ES-I3 (cell line): ENCODE measurements around the gene ZFP36L1.
"Not testable (repeated sequence)": the region's sequence is repeated elsewhere in the genome, so short reads cannot be mapped to it uniquely, and the experiment has no call there.

Source experiments
- H3K36me3 ChIP-seq: 2 replicates; pipeline ENCODE4 v1.6.1; 2013; ENCODE audit warnings: mild to moderate bottlenecking, low read length, control low read depth, moderate library complexity; ENCODE audit not compliant: insufficient read depth
- H3K4me1 ChIP-seq: 2 replicates; pipeline ENCODE4 v1.6.1; 2013; ENCODE audit warnings: mild to moderate bottlenecking, control low read depth, low read length; ENCODE audit not compliant: insufficient read depth
- H3K9ac ChIP-seq: 2 replicates; pipeline ENCODE4 v1.6.1; 2013; ENCODE audit warnings: low read depth, mild to moderate bottlenecking, low read length, moderate library complexity
- H3K9me3 ChIP-seq: 2 replicates; pipeline ENCODE4 v1.6.1; 2013; ENCODE audit warnings: mild to moderate bottlenecking, low read length, moderate library complexity; ENCODE audit not compliant: control insufficient read depth, insufficient read depth

ZFP36L1 gene

GRCh38 chr14:68777644-68778043, 15.2 kb downstream of the ZFP36L1 start:
- Histone ChIP-seq H3K9ac (no peak overlapping the region), H3K36me3 (no peaks in the 10 kb centered on the region), H3K9me3 (no peaks in the 10 kb centered on the region), H3K4me1 (peaks cover 14% of the 10 kb centered on the region; the same call in 1 of the 2 replicates)

DNA sequence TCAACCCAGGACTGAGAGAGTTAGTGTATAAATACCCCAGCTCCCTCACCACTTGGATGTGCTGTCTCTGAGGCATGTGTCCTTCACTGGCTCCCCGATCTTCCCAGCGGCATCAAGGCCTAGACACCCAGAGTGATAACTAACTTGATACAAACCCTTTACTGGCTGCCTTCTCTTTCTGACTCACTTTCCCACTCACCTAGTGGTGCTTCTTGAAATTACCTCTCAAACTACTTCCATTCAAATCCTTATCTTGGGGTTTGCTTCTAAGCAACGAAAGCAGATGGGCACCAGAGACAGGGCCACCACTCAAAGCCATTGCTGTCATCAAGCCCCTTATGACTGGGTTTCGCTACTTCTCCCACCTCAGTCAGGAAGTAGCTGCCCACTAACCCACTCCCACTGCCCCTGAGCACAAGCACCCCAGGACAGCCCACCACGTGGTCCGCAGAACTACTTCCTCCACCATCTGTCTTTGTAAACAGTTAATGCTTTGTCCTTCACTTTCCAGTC, 17.2 kb downstream of the ZFP36L1 start:
- H3K4me1 ChIP-seq = peaks cover 8% of the 10 kb centered on the region; the same call in 1 of the 2 replicates
- no peak overlapping the region for H3K9ac ChIP-seq

GRCh38 chr14:68774771-68775613, 17.9 kb downstream of the ZFP36L1 start:
- H3K36me3 ChIP-seq = no peaks in the 10 kb centered on the region
- no peaks in the 10 kb centered on the region for H3K9me3 ChIP-seq
- H3K9ac ChIP-seq = no peak overlapping the region
- peaks cover 3% of the 10 kb centered on the region; the same call in 1 of the 2 replicates for H3K4me1 ChIP-seq

More for the DNA sequence above, 17.2 kb downstream of the ZFP36L1 start:
- H3K9me3 ChIP-seq = no peaks in the 10 kb centered on the region
- H3K36me3 ChIP-seq = no peaks in the 10 kb centered on the region

DNA sequence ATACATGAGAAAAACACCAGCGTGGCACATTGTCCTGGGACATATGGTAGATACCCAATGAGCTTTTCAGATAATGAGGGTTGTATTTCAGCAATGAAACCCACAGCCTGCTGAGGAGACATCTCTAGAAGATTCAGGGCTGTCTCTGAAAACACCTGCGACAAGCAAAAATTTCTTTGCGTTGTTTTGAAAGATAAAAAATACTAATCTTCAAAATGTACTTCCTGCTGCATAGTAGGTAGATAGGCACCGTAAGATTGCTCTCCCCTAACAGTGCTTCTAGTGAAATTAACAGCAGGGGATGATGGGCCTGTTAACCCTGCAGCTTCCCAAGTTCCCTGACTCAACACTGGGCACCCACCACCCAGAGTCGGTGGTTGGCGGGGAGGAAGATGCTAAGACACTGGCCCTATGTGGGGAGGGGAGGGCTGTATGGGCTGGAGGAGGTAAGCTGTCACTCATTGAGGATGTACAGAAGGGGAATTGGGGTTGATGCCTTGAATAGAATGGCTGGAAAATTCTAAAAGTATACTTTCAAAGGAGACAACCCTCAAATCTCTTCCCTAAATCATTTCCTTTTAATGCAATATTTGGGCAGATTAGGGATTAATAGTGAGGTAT, 20.0 kb downstream of the ZFP36L1 start:
- Histone ChIP-seq H3K9ac (no peak overlapping the region), H3K4me1 (no peaks in the 10 kb centered on the region; the same call in 1 of the 2 replicates), H3K36me3 (no peaks in the 10 kb centered on the region), H3K9me3 (no peaks in the 10 kb centered on the region)

- Histone ChIP-seq H3K9ac (no peak overlapping the region), H3K4me1 (no peaks in the 10 kb centered on the region; the same call in 1 of the 2 replicates), H3K36me3 (no peaks in the 10 kb centered on the region)
These were observed 21.2 kb downstream of the ZFP36L1 start for GRCh38 chr14:68771631-68772030.

GRCh38 chr14:68770553-68771286, 22.1 kb downstream of the ZFP36L1 start:
- no peak overlapping the region for H3K9ac ChIP-seq
- no peaks in the 10 kb centered on the region for H3K9me3 ChIP-seq
- no peaks in the 10 kb centered on the region; the same call in 1 of the 2 replicates for H3K4me1 ChIP-seq
- H3K36me3 ChIP-seq = no peaks in the 10 kb centered on the region

More at GRCh38 chr14:68771631-68772030, 21.2 kb downstream of the ZFP36L1 start:
- H3K9me3 ChIP-seq = no peaks in the 10 kb centered on the region

DNA sequence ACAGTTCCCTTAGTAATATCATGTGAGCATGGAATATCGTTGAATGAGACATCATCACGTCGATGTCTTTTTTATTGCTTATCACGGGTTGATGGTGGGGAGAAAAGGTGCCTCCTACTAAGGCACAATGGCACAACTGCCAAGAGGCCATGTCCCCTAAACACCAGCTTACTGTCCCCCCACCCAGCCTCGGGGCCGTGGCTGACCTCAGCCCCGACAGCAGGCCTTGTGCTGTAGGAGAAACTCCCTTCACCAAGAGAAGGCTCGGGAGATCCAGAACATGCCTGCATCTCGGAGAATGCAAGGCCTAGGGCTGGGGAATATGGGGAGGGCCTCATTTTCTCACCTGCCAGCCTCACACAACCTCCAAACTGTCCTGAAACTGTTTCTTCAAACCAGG, 22.8 kb downstream of the ZFP36L1 start:
- Histone ChIP-seq H3K4me1 (no peaks in the 10 kb centered on the region; the same call in 1 of the 2 replicates), H3K9ac (no peak overlapping the region), H3K9me3 (no peaks in the 10 kb centered on the region), H3K36me3 (no peaks in the 10 kb centered on the region)

DNA sequence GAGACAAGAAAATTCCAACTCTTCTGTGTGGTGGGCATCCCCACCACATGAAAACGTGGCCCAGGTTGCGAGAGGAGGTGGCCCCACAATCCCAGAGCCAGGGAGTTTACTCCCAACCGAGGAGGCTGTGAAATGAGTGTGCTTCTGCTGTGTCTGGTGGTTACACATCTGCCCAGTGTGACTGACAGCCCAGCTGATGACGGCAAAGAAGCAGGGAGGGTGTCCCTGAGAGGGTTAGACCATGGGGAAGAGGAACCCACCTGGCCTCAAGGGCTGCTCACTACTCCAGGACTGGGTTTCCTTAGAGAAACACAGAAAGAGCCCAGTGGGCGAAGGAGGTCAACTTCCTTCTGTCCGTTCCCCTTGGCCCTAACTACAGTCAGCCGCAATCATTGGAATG, 24.6 kb downstream of the ZFP36L1 start:
- Histone ChIP-seq H3K4me1 (peaks cover 2% of the 10 kb centered on the region; the same call in 1 of the 2 replicates), H3K9ac (no peak overlapping the region), H3K9me3 (no peaks in the 10 kb centered on the region), H3K36me3 (no peaks in the 10 kb centered on the region)

DNA sequence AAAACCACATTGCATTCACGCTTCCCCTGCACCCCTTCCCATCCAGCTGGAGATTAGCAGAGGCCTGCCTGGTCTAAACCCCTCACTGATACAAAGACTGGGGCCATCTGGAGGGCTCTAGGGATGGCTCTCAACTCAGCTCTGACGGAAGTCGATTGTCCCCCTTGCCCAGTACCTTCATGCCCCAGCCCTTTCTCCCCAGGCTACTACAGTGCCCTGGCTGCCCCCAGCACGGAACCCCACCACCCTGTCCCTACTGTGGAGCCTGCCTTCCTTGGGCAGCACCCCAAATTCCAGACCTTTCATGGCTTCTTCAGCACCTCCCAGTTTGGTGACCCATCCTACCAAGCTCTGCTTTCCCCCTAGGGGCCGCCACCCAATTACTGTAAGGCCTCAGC, 25.6 kb downstream of the ZFP36L1 start:
- Histone ChIP-seq H3K9ac (no peak overlapping the region), H3K4me1 (peaks cover 10% of the 10 kb centered on the region; the same call in 1 of the 2 replicates), H3K9me3 (no peaks in the 10 kb centered on the region), H3K36me3 (no peaks in the 10 kb centered on the region)

DNA sequence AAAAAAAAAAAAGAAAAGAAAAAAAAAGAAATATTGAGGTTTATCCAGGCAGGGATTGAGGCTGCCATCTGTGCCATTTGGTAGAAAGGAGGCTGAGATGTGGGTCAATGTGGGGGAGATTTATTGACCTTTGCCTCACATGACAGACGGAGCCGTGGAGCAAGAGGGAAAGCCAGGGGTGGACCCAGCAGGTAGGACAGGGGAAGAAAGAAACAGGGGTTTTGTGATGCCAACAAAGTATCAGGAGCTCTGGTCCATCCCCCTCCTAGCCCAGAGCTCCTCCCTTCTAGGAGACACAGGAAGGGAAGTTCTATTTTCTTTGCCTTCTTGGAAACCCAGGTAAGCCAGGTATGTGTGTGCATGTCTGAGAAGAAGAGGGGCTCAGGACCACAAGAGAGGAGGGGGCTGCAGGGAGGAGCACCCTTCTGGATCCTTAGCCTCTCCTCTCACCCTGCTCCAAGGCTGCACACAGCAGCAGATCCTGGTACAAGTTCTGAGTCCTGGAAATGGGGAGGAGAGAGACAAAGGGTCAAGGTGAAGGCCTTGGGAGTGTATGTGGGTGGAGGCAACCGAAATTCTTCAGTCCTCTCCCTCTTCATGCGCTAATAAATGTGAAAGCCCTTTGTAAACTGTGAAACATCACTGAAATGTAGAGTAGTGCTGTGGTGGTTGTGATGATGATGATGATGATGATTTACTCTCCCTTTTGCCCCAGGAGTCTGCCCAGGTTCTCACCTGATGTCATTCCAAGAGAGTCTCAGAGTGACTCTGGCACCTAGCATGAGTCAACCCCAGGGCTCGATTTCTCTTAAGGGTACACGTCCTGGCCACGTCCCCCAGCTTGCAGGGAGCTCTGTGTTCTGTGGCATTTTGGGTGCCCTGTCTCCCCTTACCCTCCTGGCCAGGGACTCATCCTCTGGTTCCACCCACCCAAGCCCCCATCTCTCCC, 26.3 kb downstream of the ZFP36L1 start:
- Histone ChIP-seq H3K4me1 (peaks cover 10% of the 10 kb centered on the region; the same call in 1 of the 2 replicates), H3K9ac (no peak overlapping the region), H3K9me3 (no peaks in the 10 kb centered on the region), H3K36me3 (no peaks in the 10 kb centered on the region)

GRCh38 chr14:68763843-68764242, 29.0 kb downstream of the ZFP36L1 start:
- H3K9ac ChIP-seq, H3K9me3 ChIP-seq, H3K36me3 ChIP-seq: not testable (repeated sequence)
- peaks cover 13% of the 10 kb centered on the region; the same call in 1 of the 2 replicates for H3K4me1 ChIP-seq

GRCh38 chr14:68762953-68763764, 29.7 kb downstream of the ZFP36L1 start:
- Histone ChIP-seq H3K9me3 (no peaks in the 10 kb centered on the region), H3K9ac (no peak overlapping the region), H3K4me1 (peaks cover 13% of the 10 kb centered on the region; the same call in 1 of the 2 replicates), H3K36me3 (no peaks in the 10 kb centered on the region)

DNA sequence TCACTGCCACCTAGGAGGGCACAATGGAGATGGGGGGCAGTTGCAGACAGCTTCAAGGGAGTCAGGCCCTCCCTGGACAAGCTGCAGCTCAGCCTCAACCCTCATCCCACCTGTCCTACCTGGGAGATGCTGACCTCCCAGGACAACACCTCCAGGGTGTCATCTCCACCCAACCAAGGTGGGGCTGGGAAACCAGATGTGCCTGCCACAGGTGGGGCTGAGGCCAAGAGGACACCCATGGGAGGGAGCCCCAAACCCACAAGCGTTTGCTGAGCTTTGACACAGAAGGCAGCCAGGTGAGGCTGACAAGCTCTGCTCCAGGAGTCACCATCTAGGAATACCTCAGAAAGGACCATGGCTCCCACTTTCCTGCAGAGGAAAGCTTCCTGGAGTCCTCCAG, 31.5 kb downstream of the ZFP36L1 start:
- Histone ChIP-seq H3K9me3 (no peaks in the 10 kb centered on the region), H3K4me1 (peaks cover 13% of the 10 kb centered on the region; the same call in 1 of the 2 replicates), H3K9ac (no peak overlapping the region), H3K36me3 (no peaks in the 10 kb centered on the region)
